ENCODE measurements around the gene GPD2.
"Not testable (repeated sequence)": the region's sequence is repeated elsewhere in the genome, so short reads cannot be mapped to it uniquely, and the experiment has no call there.

GPD2 gene

GRCh38 chr2:156590085-156590739, 154.0 kb downstream of the GPD2 start:
- no peak for DNase-seq

DNA sequence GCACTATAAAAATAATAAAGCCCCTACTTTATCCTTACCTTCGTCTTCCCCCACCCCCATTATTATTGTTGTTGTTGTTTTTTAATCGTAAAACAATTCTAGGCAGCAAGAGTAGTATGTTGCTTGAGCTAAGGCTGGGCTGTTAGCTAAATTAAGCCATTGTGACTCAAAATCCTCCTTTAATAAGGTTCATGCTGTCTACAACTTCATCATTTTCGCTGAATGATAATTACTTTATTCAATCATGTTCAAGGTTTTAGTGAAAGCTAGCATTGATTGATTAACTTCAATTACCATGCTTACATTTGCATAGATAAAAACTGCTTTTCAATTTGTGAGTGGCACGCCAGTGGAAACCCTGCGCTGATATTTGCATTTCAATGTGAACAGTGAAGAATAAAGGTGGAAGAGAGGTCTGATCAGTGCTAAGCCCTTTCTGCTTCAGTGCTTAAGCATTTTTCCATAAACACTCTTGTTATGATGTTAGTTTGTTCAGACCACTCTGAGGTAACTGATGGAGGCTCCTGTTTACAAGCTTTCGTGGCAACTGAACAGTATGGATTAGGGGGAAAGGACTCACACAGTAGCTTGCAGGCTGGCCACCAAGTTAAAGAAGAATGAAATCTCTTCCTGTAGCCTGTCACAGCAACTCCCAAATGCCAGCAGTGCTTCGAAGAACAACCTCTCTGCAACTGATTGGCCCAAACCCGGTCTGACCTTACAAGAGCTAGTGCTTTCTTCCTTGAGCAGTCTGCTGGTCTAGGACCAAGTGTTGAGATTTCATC, 156.8 kb downstream of the GPD2 start:
- DNase-seq, result no peak

DNA sequence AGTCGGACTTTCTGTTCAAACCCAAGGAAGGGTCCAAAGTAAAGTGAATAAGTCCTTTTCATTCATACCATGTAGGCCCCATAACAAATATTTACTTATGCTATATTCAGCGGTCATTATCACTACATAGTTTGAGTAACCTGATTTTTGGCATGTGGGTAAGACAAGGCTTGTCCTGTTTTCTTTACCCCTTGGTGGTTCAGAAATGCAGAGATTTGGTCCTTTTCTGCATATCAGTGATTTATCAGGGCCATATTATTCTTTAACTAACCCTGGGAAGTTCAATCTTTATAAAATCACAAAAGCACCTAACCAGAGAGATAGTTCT, 157.4 kb downstream of the GPD2 start:
- no peak for DNase-seq

DNA sequence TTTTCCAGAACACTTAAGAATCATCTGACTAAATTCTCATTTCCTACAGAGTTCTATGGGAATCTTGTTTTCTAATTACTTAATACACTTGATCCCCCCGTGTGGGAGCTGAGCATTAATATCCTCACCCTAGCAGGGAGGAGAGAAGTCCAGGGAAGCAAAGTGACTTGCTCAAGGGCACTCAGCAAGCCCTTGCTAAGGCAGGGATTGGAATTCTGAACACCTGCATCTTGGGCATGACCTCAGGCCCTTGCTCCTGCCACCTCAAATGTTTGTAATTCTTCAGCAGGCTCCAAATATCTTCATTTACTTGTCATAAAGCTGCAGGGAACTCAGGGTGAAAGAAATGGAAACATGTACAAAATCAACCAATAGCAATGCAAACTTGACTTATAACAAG, 162.4 kb downstream of the GPD2 start:
- DNase-seq, result no peak

GRCh38 chr2:156600196-156600595, 164.0 kb downstream of the GPD2 start:
- DNase-seq, result no peak

- DNase-seq, result no peak
Measured at GRCh38 chr2:156601855-156602551, 165.8 kb downstream of the GPD2 start.

GRCh38 chr2:156602552-156602933, 166.4 kb downstream of the GPD2 start:
- DNase-seq, result no peak

GRCh38 chr2:156615836-156616322, 179.7 kb downstream of the GPD2 start:
- no peak for DNase-seq

DNA sequence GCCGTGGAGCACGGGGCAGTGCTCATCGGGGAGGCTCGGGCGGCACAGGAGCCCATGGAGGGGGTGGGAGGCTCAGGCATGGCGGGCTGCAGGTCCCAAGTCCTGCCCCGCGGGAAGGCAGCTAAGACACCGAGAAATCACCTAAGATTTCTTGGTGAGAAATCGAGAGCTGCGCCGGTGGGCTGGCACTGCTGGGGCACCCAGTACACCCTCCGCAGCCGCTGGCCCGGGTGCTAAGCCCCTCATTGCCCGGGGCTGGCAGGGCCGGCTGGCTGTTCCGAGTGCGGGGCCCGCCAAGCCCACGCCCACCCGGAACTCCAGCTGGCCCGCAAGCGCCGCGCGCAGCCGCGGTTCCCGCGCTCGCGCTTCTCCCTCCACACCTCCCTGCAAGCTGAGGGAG, 181.9 kb downstream of the GPD2 start:
- not testable (repeated sequence) for DNase-seq

GRCh38 chr2:156619021-156619539, 182.9 kb downstream of the GPD2 start:
- DNase-seq, result no peak

DNA sequence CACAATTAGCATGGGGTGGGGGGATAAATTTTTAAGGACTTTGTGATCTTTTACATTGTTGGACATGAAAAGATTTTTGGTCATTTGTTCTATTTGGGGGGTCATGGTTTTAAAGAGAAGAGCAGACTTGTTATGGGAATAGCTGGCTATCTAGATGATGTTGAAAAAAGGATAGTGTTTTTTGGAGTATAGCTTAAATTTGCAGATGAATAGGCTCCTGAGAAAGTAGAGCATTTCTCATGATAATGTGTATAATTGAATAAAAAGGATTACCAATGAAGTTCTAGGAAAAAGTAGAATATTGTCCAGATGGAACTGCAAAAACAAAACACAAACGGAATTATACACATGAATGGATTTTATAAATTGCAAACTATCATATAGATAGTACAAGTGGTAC, 186.3 kb downstream of the GPD2 start:
- DNase-seq, result no peak

- no peak for DNase-seq
Measured at GRCh38 chr2:156625360-156626170, 189.4 kb downstream of the GPD2 start.

- no peak for DNase-seq
Measured at GRCh38 chr2:156626931-156627330, 190.8 kb downstream of the GPD2 start.

- no peak for DNase-seq
Measured at GRCh38 chr2:156630579-156631337, 194.6 kb downstream of the GPD2 start.

DNA sequence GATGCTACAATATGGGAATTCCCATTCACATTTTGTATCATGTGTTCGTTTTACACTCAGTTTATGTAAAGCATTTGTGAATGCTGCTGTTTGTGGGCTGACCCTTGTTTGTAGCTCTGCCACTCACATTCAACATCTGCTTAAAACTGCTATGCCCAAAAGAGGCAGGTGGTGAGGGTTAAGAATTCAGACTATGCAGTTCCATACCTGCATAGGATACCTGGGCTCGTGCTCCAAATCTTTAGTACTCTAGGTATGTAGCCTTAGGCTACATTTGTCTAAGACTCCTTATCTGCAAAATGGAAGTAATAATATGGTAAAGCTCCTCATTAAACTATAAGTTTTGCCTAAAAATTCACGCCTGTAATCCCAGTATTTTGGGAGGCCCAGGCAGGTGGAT, 199.5 kb downstream of the GPD2 start:
- no peak for DNase-seq

All from NCI-H2107 (cell line).